H1 (cell line): ENCODE measurements around the gene HNF1A. TPM values are rescaled to one million over a fixed set of nuclear protein-coding genes. Genes with fewer than 3 reads are reported as not detected.

Experiments used
- CTCF ChIA-PET: fragments of 300-600 bp; sonication (Branson Sonifier 250); formaldehyde crosslinking; loops from one replicate; lab custom pipeline; 2021; ENCODE audit not compliant: partially characterized antibody; lab: Charles Lee
- POLR2A ChIA-PET: fragments of 300-600 bp; sonication (Branson Sonifier 250); formaldehyde crosslinking; loops from one replicate; lab custom pipeline; 2021; ENCODE audit warnings: inconsistent platforms; ENCODE audit not compliant: partially characterized antibody; lab: Charles Lee
- DNase-seq, 2 experiments: peaks; one replicate each; pipeline versions ENCODE4 v3.0.0 to v3.0.0-alpha.2; 2010 to 2022; ENCODE audit warnings: low spot score in 2 of 2, low read depth in 1 of 2, mixed read lengths in 1 of 2
- FAIRE-seq: peaks from 2 replicates; lab custom pipeline; 2011; peaks lifted over from hg19 to GRCh38; lab: Jason Lieb, UNC
- H2AFZ ChIP-seq: 2 replicates; pipeline ENCODE4 v1.8.1; 2012; ENCODE audit warnings: low read length, inconsistent platforms
- H2AK5ac ChIP-seq: 2 replicates; pipeline ENCODE4 v1.6.1; 2013; ENCODE audit warnings: low read depth, low read length
- H2BK120ac ChIP-seq: replicated peaks from 2 replicates; pipeline ENCODE3; 2013; ENCODE audit warnings: low read depth, low read length, inconsistent platforms
- H2BK12ac ChIP-seq: 2 replicates; pipeline ENCODE4 v1.6.1; 2013; ENCODE audit warnings: low read depth, low read length
- H2BK15ac ChIP-seq: 2 replicates; pipeline ENCODE4 v1.6.1; 2013; ENCODE audit warnings: low read length
- H2BK20ac ChIP-seq: 2 replicates; pipeline ENCODE4 v1.6.1; 2013; ENCODE audit warnings: low read length
- H2BK5ac ChIP-seq: 2 replicates; pipeline ENCODE4 v1.6.1; 2013; ENCODE audit warnings: low read depth, low read length
- H3K14ac ChIP-seq: 2 replicates; pipeline ENCODE4 v1.6.1; 2013; ENCODE audit warnings: inconsistent platforms; ENCODE audit not compliant: insufficient read length
- H3K18ac ChIP-seq: 2 replicates; pipeline ENCODE4 v1.6.1; 2013; ENCODE audit warnings: low read length; ENCODE audit errors: extremely low read depth
- H3K23ac ChIP-seq: 2 replicates; pipeline ENCODE4 v1.6.1; 2013; ENCODE audit warnings: inconsistent platforms; ENCODE audit not compliant: insufficient read length
- H3K23me2 ChIP-seq: 2 replicates; pipeline ENCODE4 v1.6.1; 2013; ENCODE audit warnings: low read depth, low read length
- H3K27ac ChIP-seq: 2 replicates; pipeline ENCODE4 v1.6.1; 2011; ENCODE audit warnings: low read depth, low read length, inconsistent platforms
- H3K27me3 ChIP-seq, 4 experiments: replicated peaks in 1 of 4; 1 replicate in 1 of 4; 2 replicates in 3 of 4; pipeline versions ENCODE4 v1.6.1 to v1.8.1; 2011 to 2013; ENCODE audit warnings: low read length in 3 of 4, mild to moderate bottlenecking in 3 of 4, inconsistent platforms in 2 of 4, mixed read lengths in 2 of 4, moderate library complexity in 1 of 4; ENCODE audit not compliant: control insufficient read depth in 3 of 4, insufficient read depth in 3 of 4; ENCODE audit errors: extremely low read depth in 1 of 4
- H3K36me3 ChIP-seq, 4 experiments: 2 replicates each; pipeline versions ENCODE4 v1.6.1 to v1.8.1; 2011 to 2013; ENCODE audit warnings: mild to moderate bottlenecking in 4 of 4, low read length in 3 of 4, moderate library complexity in 2 of 4, control low read depth in 1 of 4, inconsistent platforms in 1 of 4; ENCODE audit not compliant: insufficient read depth in 4 of 4, control insufficient read depth in 2 of 4
- H3K4ac ChIP-seq: replicated peaks from 2 replicates; pipeline ENCODE3; 2013; ENCODE audit warnings: low read length, low read depth, mixed read lengths, inconsistent platforms; ENCODE audit not compliant: insufficient read length
- H3K4me1 ChIP-seq, 4 experiments: replicated peaks in 1 of 4; 1 replicate in 1 of 4; 2 replicates in 3 of 4; pipeline versions ENCODE4 v1.6.1 to v1.8.1; 2011 to 2013; ENCODE audit warnings: low read length in 3 of 4, inconsistent platforms in 2 of 4, mixed read lengths in 1 of 4; ENCODE audit not compliant: insufficient read depth in 4 of 4, control insufficient read depth in 3 of 4
- H3K4me2 ChIP-seq, 2 experiments: 2 replicates each; pipeline versions ENCODE4 v1.6.1 to v1.8.1; 2011 to 2013; ENCODE audit warnings: low read depth in 2 of 2, low read length in 2 of 2, control low read depth in 1 of 2, inconsistent platforms in 1 of 2, mild to moderate bottlenecking in 1 of 2; ENCODE audit not compliant: insufficient read depth in 1 of 2
- H3K4me3 ChIP-seq, 4 experiments: fragments of 200-600, 300-600 bp in 1 of 4; sonication (generic), shearing (Covaris generic), sonication (Bioruptor Twin) in 1 of 4; 2 replicates each; pipeline versions ENCODE4 v1.5.1 to v1.8.1; 2011 to 2016; ENCODE audit warnings: low read length in 4 of 4, low read depth in 3 of 4, control low read depth in 2 of 4, inconsistent platforms in 2 of 4, mild to moderate bottlenecking in 2 of 4, mixed read lengths in 1 of 4, moderate library complexity in 1 of 4; ENCODE audit not compliant: insufficient read depth in 2 of 4; ENCODE audit errors: extremely low read depth in 1 of 4
- H3K56ac ChIP-seq: replicated peaks from 2 replicates; pipeline ENCODE3; 2013; ENCODE audit warnings: low read depth, mild to moderate bottlenecking, mixed read lengths, low read length, inconsistent platforms; ENCODE audit not compliant: insufficient read length
- H3K79me1 ChIP-seq: 2 replicates; pipeline ENCODE4 v1.6.1; 2013; ENCODE audit warnings: low read depth, low read length, control low read depth
- H3K79me2 ChIP-seq, 2 experiments: 2 replicates each; pipeline versions ENCODE4 v1.6.1 to v1.8.1; 2012 to 2013; ENCODE audit warnings: low read length in 2 of 2, mild to moderate bottlenecking in 2 of 2, inconsistent platforms in 1 of 2; ENCODE audit not compliant: insufficient read depth in 2 of 2, control insufficient read depth in 1 of 2
- H3K9ac ChIP-seq, 4 experiments: replicated peaks in 1 of 4; 1 replicate in 1 of 4; 2 replicates in 3 of 4; pipeline versions ENCODE4 v1.6.1 to v1.8.1; 2011 to 2013; ENCODE audit warnings: low read depth in 3 of 4, low read length in 3 of 4, control low read depth in 2 of 4, mild to moderate bottlenecking in 2 of 4, moderate library complexity in 2 of 4, inconsistent platforms in 1 of 4; ENCODE audit errors: extremely low read depth in 1 of 4
- H3K9me3 ChIP-seq, 2 experiments: 2 replicates each; pipeline versions ENCODE4 v1.6.1 to v1.8.1; 2012 to 2013; ENCODE audit warnings: mild to moderate bottlenecking in 2 of 2, moderate library complexity in 2 of 2, control low read depth in 1 of 2, inconsistent platforms in 1 of 2, low read depth in 1 of 2, low read length in 1 of 2, mixed read lengths in 1 of 2; ENCODE audit not compliant: insufficient read depth in 2 of 2
- H4K20me1 ChIP-seq, 2 experiments: replicated peaks in 1 of 2; 2 replicates each; pipeline versions ENCODE3 to v1.8.1; 2011 to 2013; ENCODE audit warnings: inconsistent platforms in 2 of 2, low read length in 2 of 2, mild to moderate bottlenecking in 1 of 2; ENCODE audit not compliant: insufficient read depth in 2 of 2, control insufficient read depth in 1 of 2
- H4K5ac ChIP-seq: 2 replicates; pipeline ENCODE4 v1.6.1; 2013; ENCODE audit warnings: low read length, low read depth, mixed read lengths, inconsistent platforms; ENCODE audit not compliant: insufficient read length
- H4K8ac ChIP-seq: 2 replicates; pipeline ENCODE4 v1.8.0; 2013; ENCODE audit warnings: mild to moderate bottlenecking, moderate library complexity, low read length, inconsistent platforms; ENCODE audit not compliant: insufficient read depth; ENCODE audit errors: extremely low read depth
- H4K91ac ChIP-seq: replicated peaks from 2 replicates; pipeline ENCODE3; 2013; ENCODE audit warnings: low read length, mixed read lengths, inconsistent platforms; ENCODE audit not compliant: insufficient read length
- ASH2L ChIP-seq: fragments of 200-600, 300-600 bp; sonication (generic); IDR thresholded peaks from one replicate; pipeline ENCODE4 v1.7.1; 2017; ENCODE audit warnings: low read length
- CEBPB ChIP-seq: IDR thresholded peaks from 2 replicates; pipeline ENCODE4 v1.6.1; 2012; ENCODE audit warnings: low read depth, low read length
- EGR1 ChIP-seq: IDR thresholded peaks from 2 replicates; pipeline ENCODE4 v1.6.1; 2011; ENCODE audit warnings: low read depth, low read length, borderline replicate concordance
- FOSL1 ChIP-seq: IDR thresholded peaks from 2 replicates; pipeline ENCODE4 v1.6.1; 2011; ENCODE audit warnings: mild to moderate bottlenecking, low read depth, low read length, moderate library complexity; ENCODE audit not compliant: insufficient read depth
- HDAC2 ChIP-seq, 2 experiments: fragments of 300-600 bp in 1 of 2; sonication (generic) in 1 of 2; IDR thresholded peaks; 2 replicates each; pipeline ENCODE4 v1.6.1; 2011 to 2012; ENCODE audit warnings: low read depth in 2 of 2, low read length in 2 of 2, mild to moderate bottlenecking in 2 of 2, moderate library complexity in 2 of 2, borderline replicate concordance in 1 of 2, inconsistent platforms in 1 of 2
- HDAC6 ChIP-seq: IDR thresholded peaks from one replicate; pipeline ENCODE4 v1.7.1; 2012; ENCODE audit warnings: low read depth, mild to moderate bottlenecking, inconsistent platforms, low read length, moderate library complexity
- KDM4A ChIP-seq: IDR thresholded peaks from one replicate; pipeline ENCODE4 v1.7.1; 2012; ENCODE audit warnings: low read depth, mild to moderate bottlenecking, moderate library complexity, low read length, inconsistent platforms; ENCODE audit not compliant: severe bottlenecking
- MAFK ChIP-seq: IDR thresholded peaks from 2 replicates; pipeline ENCODE4 v1.6.1; 2012; ENCODE audit warnings: low read depth, mild to moderate bottlenecking, improper control_type of control experiment, low read length
- POLR2AphosphoS5 ChIP-seq: IDR thresholded peaks from 2 replicates; pipeline ENCODE4 v1.6.1; 2011; ENCODE audit warnings: low read depth, low read length
- RBBP5 ChIP-seq: IDR thresholded peaks from 2 replicates; pipeline ENCODE4 v1.7.1; 2012; ENCODE audit warnings: low read depth, mild to moderate bottlenecking, inconsistent platforms, low read length, moderate library complexity, borderline replicate concordance
- SIN3A ChIP-seq, 2 experiments: IDR thresholded peaks in 1 of 2; conservative IDR thresholded peaks in 1 of 2; 2 replicates each; pipeline ENCODE4 v1.6.1; 2011 to 2012; ENCODE audit warnings: low read length in 2 of 2, improper control_type of control experiment in 1 of 2, low read depth in 1 of 2, mild to moderate bottlenecking in 1 of 2
- SP1 ChIP-seq: IDR thresholded peaks from 2 replicates; pipeline ENCODE4 v1.6.1; 2011; ENCODE audit warnings: low read depth, low read length
- SP4 ChIP-seq: IDR thresholded peaks from 2 replicates; pipeline ENCODE4 v1.6.1; 2012; ENCODE audit warnings: low read length, inconsistent platforms
- SUZ12 ChIP-seq: fragments of 200-600 bp; sonication (generic); IDR thresholded peaks from 2 replicates; pipeline ENCODE4 v1.6.1; 2012; ENCODE audit warnings: mild to moderate bottlenecking, inconsistent platforms, low read length, moderate library complexity, mixed read lengths
- WGBS, 2 experiments: shearing (Covaris generic) in 1 of 2; methylation state at CpG; one replicate each; pipeline versions ENCODE4 v1.1.6 to v1.1.7; 2013 to 2015; ENCODE audit warnings: low lambda C conversion rate in 2 of 2, mixed read lengths in 2 of 2, inconsistent platforms in 1 of 2, low coverage in 1 of 2, missing lambda C conversion rate in 1 of 2; ENCODE audit not compliant: insufficient replicate concordance in 2 of 2, insufficient coverage in 1 of 2, insufficient read length in 1 of 2; ENCODE audit errors: extremely low coverage in 1 of 2, missing lambda C conversion rate in 1 of 2; 5-methylcytosine and 5-hydroxymethylcytosine counted together
- polyA plus RNA-seq, 7 experiments: library from polyadenylated mRNA; depleted of rRNA in 3 of 7; stranded (reverse) in 5 of 7; unstranded in 2 of 7; fragments of >200 nt in 5 of 7; fragments of 200-250 nt in 2 of 7; gene quantifications; 1 replicate in 5 of 7; 2 replicates in 1 of 7; 4 replicates in 1 of 7; pipeline versions ENCODE4 v1.2.1 to v1.2.3, GENCODE V29; 2011 to 2013; ENCODE audit warnings: missing spikeins in 2 of 7, mixed read lengths in 2 of 7
- total RNA-seq: library from RNA; stranded (reverse); fragmentation: NEBNext Ultra II Directional; extraction: Animal tissue kit (Norgen Biotek cat#: 25700); gene quantifications from 2 replicates; pipeline ENCODE4 v1.2.1, GENCODE V29; 2021
- TF ChIP-seq, protein P1 (sequence below): IDR thresholded peaks from 2 replicates; pipeline ENCODE4 v1.6.1; 2011; ENCODE audit warnings: low read depth, mild to moderate bottlenecking, low read length; ENCODE audit not compliant: insufficient read depth

Gene HNF1A
- total and polyA plus RNA-seq, 2 of the 8 experiments (the other 6 are each of a cell fraction or from before 2014, with no cell fraction given): not detected

DNA sequence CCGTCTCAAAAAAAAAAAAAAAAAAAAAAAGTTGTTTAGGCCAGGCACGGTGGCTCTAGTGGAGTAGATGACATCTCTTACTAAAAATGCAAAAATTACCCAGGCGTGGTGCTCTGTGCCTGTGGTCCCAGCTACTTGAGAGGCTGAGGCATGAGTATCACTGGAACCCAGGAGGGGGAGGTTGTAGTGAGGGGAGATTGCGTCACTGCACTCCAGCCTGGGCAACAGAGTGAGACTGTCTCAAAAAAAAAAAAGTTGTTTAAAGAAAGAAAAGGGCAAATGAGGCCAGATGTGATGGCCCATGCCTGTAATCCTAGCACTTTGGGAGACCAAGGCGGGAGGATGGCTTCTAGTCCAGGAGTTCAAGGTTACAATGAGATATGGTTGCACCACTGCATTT is 37.5 kb upstream of the HNF1A start:
- Histone ChIP-seq H2BK15ac (no peak overlapping the region), H2BK120ac (no peak overlapping the region), H4K20me1 (no peaks in the 10 kb centered on the region), H3K4me3 (no peak overlapping the region), H2BK12ac (no peak overlapping the region), H3K36me3 (no peaks in the 10 kb centered on the region), H3K9ac (no peak overlapping the region), H3K4me1 (no peaks in the 10 kb centered on the region), H3K56ac (no peak overlapping the region), H3K79me1 (no peaks in the 10 kb centered on the region), H3K14ac (no peak overlapping the region), H3K18ac (no peak overlapping the region), H3K4me2 (no peak overlapping the region), H2AFZ (no peak overlapping the region), H3K27ac (no peak overlapping the region), H3K23me2 (no peaks in the 10 kb centered on the region), H3K9me3 (no peaks in the 10 kb centered on the region), H4K8ac (no peak overlapping the region), H2BK5ac (no peak overlapping the region), H4K91ac (no peak overlapping the region), H3K23ac (no peak overlapping the region), H4K5ac (no peak overlapping the region), H2BK20ac (no peak overlapping the region), H3K79me2 (no peaks in the 10 kb centered on the region), H2AK5ac (no peak overlapping the region), H3K27me3 (no peaks in the 10 kb centered on the region), H3K4ac (no peak overlapping the region)
- CTCF ChIA-PET: interaction anchor here (0.6 to 2.1 kb wide), 5 partner anchors 8 to 362 kb away, joined by 3 to 7 read pairs (median 3); no protein-coding TSS in a partner anchor
- POLR2A ChIA-PET: no interaction called here
- FAIRE-seq (no peak), DNase-seq (no peak)
- WGBS, 2 experiments: 71% methylated on average over 2 of the region's 5 CpGs; no CpG with 5 or more reads in 1 of the 2 experiments
- TF ChIP-seq KDM4A (no peak), SUZ12 (no peak), CEBPB (no peak), EGR1 (no peak), POLR2AphosphoS5 (no peak), SP4 (no peak), HDAC6 (no peak), SIN3A (conservative IDR thresholded peaks at IDR 0.05 in 1 of 2, IDR thresholded peaks at IDR 0.05 in 1 of 2; ENCODE audit: low read depth in 1 of 2, low read length in 2 of 2) (no peak), RBBP5 (no peak), SP1 (no peak), FOSL1 (no peak), HDAC2 (IDR thresholded peaks at IDR 0.05; ENCODE audit: borderline replicate concordance in 1 of 2, low read depth in 2 of 2, low read length in 2 of 2) (no peak), MAFK (no peak), ASH2L (no peak)
- TF ChIP-seq, protein P1, sequence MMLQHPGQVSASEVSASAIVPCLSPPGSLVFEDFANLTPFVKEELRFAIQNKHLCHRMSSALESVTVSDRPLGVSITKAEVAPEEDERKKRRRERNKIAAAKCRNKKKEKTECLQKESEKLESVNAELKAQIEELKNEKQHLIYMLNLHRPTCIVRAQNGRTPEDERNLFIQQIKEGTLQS: no peak
